ENCODE data around the gene ALDH16A1.

DNA sequence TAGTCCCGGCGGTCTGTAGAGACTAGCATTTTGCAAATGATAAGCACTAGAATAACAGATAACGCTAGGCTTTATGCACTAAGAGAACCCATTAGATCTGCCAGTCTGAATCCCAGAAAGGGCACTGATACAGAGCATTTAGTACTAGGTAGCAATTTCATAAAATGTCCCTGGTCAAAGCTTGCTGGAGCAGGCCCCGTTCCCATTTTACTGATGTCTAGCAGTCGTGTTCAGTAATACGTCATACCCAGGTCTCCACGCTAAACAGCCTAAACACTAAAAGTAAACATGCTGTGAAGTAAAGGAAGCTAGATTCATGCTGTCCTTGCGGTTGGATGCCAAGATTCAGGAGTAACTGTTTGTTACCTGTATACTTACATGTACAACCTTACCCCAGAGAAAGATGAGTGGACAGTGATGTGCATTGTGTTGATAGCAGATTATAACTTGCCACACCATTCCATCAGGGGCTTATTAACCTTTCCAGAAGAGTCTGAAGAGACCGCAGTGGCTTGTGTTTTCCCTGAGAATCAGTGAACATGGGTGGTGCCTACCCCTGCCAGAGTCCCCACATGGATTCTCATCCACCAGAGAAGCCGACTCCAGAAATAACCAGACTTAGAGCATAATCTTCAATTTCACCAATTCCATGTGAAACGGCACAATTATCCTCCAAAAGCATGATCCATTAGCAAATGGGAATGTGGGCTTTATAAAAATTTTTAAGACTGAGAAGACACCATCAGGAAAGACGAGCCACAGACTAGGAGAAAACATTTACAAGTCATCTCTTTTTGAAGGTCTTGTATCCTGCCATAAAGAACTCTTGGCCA, 39.8 kb downstream of the ALDH16A1 start:
- peak; percentile 96 for TF ChIP-seq POLR2A (IDR thresholded peaks at IDR 0.05; ENCODE audit: low read depth, low read length)
- TF ChIP-seq POLR2AphosphoS5 (IDR thresholded peaks at IDR 0.05; ENCODE audit: low read depth, low read length) = peak; percentile 98
- no peak for TF ChIP-seq TAF1 (IDR thresholded peaks at IDR 0.05; ENCODE audit: borderline replicate concordance, low read depth, low read length)

All from GM12892 (cell line).